ENCODE results near the gene COG4.

COG4 gene

GRCh38 chr16:70438585-70438968 lies 84.8 kb downstream of the COG4 start:
- ChIA-PET POLR2A (ENCODE audit: low non-redundant PET) (interaction anchor here (0.6 to 2.3 kb wide), 2 partner anchors 16 to 58 kb away, joined by 7 to 11 read pairs; partner anchors contain the start of gene FCSK), CTCF (interaction anchor here (1.1 to 1.3 kb wide), 2 partner anchors 14 to 58 kb away, joined by 5 read pairs; no protein-coding TSS in a partner anchor)
- peak overlapping the region; percentile 80 for H3K27ac ChIP-seq
- no peak for DNase-seq (ENCODE audit: low spot score)
- TF ChIP-seq CTCF (conservative IDR thresholded peaks at IDR 0.05; ENCODE audit: low read depth): no peak

- H3K27ac ChIP-seq: peak overlapping the region; percentile 80
- ChIA-PET POLR2A (ENCODE audit: low non-redundant PET) (interaction anchor here (2.3 kb wide), 1 partner anchor 57 kb away, joined by 11 read pairs; no protein-coding TSS in a partner anchor), CTCF (interaction anchor here (0.5 to 1.3 kb wide), 4 partner anchors 13 to 87 kb away, joined by 3 to 5 read pairs (median 5); no protein-coding TSS in a partner anchor)
- DNase-seq (ENCODE audit: low spot score): no peak
- no peak for TF ChIP-seq CTCF (conservative IDR thresholded peaks at IDR 0.05; ENCODE audit: low read depth)
Measured at GRCh38 chr16:70437582-70438557, 85.5 kb downstream of the COG4 start.

- H3K27ac ChIP-seq: peak overlapping the region; percentile 80
- ChIA-PET POLR2A (ENCODE audit: low non-redundant PET) (no interaction called here), CTCF (interaction anchor here (0.5 to 1.3 kb wide), 2 partner anchors 12 to 87 kb away, joined by 5 read pairs; no protein-coding TSS in a partner anchor)
- DNase-seq (ENCODE audit: low spot score): no peak
- TF ChIP-seq CTCF (conservative IDR thresholded peaks at IDR 0.05; ENCODE audit: low read depth): no peak
Measured at GRCh38 chr16:70437017-70437581, 86.3 kb downstream of the COG4 start.

- no peak for DNase-seq (ENCODE audit: low spot score)
- peak overlapping the region; percentile 81 for H3K27ac ChIP-seq
- no peak for TF ChIP-seq CTCF (conservative IDR thresholded peaks at IDR 0.05; ENCODE audit: low read depth)
- POLR2A ChIA-PET (ENCODE audit: low non-redundant PET): interaction anchor here (0.7 kb wide), 1 partner anchor 316 kb away, joined by 4 read pairs; no protein-coding TSS in a partner anchor
- CTCF ChIA-PET: no interaction called here
Measured at GRCh38 chr16:70434484-70435260, 88.7 kb downstream of the COG4 start.

GRCh38 chr16:70433458-70434103 lies 89.8 kb downstream of the COG4 start:
- H3K27ac ChIP-seq: peak overlapping the region; percentile 81
- DNase-seq (ENCODE audit: low spot score): no peak
- no peak for TF ChIP-seq CTCF (conservative IDR thresholded peaks at IDR 0.05; ENCODE audit: low read depth)
- ChIA-PET CTCF (no interaction called here), POLR2A (ENCODE audit: low non-redundant PET) (interaction anchor here (0.7 kb wide), 1 partner anchor 318 kb away, joined by 4 read pairs; no protein-coding TSS in a partner anchor)

Data from RWPE1 (cell line).